GM12878 (cell line): ENCODE results near the gene MR1. TPM values are rescaled to one million over a fixed set of nuclear protein-coding genes. Genes with fewer than 3 reads are reported as not detected.

Experiments used
- ASH2L ChIP-seq: fragments of 300-600, 200-600 bp; sonication (generic); IDR thresholded peaks from 2 replicates; pipeline ENCODE4 v1.6.1; 2017; ENCODE audit warnings: low read depth, mild to moderate bottlenecking, borderline replicate concordance
- BCLAF1 ChIP-seq: fragments of 450-650 bp; IDR thresholded peaks from 2 replicates; pipeline ENCODE4 v1.6.1; 2017; ENCODE audit warnings: antibody characterized with exemption, mild to moderate bottlenecking, moderate library complexity
- EED ChIP-seq: sonication (generic); IDR thresholded peaks from 2 replicates; pipeline ENCODE4 v1.6.1; 2016; ENCODE audit warnings: antibody characterized with exemption, low read depth
- EGR1 ChIP-seq, 2 experiments: IDR thresholded peaks; 1 replicate in 1 of 2; 2 replicates in 1 of 2; pipeline ENCODE4 v1.6.1; 2011 to 2012; ENCODE audit warnings: low read depth in 2 of 2, low read length in 2 of 2, borderline replicate concordance in 1 of 2, mild to moderate bottlenecking in 1 of 2, moderate library complexity in 1 of 2
- EZH2 ChIP-seq: IDR thresholded peaks from 2 replicates; pipeline ENCODE4 v1.6.1; 2012; ENCODE audit warnings: low read depth, mild to moderate bottlenecking, control low read depth, inconsistent platforms, low read length, borderline replicate concordance; ENCODE audit not compliant: control insufficient read depth
- HDGF ChIP-seq: fragments of 450-650 bp; IDR thresholded peaks from 2 replicates; pipeline ENCODE4 v1.6.1; 2016; ENCODE audit warnings: antibody characterized with exemption
- IRF5 ChIP-seq: fragments of 450-650 bp; IDR thresholded peaks from 2 replicates; pipeline ENCODE4 v1.6.1; 2017; ENCODE audit warnings: borderline replicate concordance
- MEF2B ChIP-seq: fragments of 450-650 bp; IDR thresholded peaks from 2 replicates; pipeline ENCODE4 v1.6.1; 2018; ENCODE audit warnings: mild to moderate bottlenecking, moderate library complexity; ENCODE audit not compliant: partially characterized antibody, poor library complexity, severe bottlenecking
- MXI1 ChIP-seq: fragments of 150-350 bp; IDR thresholded peaks from 2 replicates; pipeline ENCODE4 v1.6.1; 2011; ENCODE audit warnings: low read depth, mild to moderate bottlenecking, inconsistent platforms, low read length, improper control_type of control experiment
- NFXL1 ChIP-seq: fragments of 450-650 bp; IDR thresholded peaks from 2 replicates; pipeline ENCODE4 v1.6.1; 2017; ENCODE audit warnings: antibody characterized with exemption, mild to moderate bottlenecking, borderline replicate concordance
- NFYA ChIP-seq: IDR thresholded peaks from 2 replicates; pipeline ENCODE4 v1.6.1; 2011; ENCODE audit warnings: low read depth, mild to moderate bottlenecking, low read length, improper control_type of control experiment, borderline replicate concordance
- TAF1 ChIP-seq: IDR thresholded peaks from 2 replicates; pipeline ENCODE4 v1.6.1; 2011; ENCODE audit warnings: mild to moderate bottlenecking, low read depth, low read length, borderline replicate concordance
- TCF3 ChIP-seq: IDR thresholded peaks from 2 replicates; pipeline ENCODE4 v1.6.1; 2012; ENCODE audit warnings: low read depth, mild to moderate bottlenecking, low read length, borderline replicate concordance; ENCODE audit not compliant: insufficient read depth
- TCF7 ChIP-seq: IDR thresholded peaks from 2 replicates; pipeline ENCODE4 v1.6.1; 2014; ENCODE audit warnings: antibody characterized with exemption, borderline replicate concordance
- USF1 ChIP-seq: IDR thresholded peaks from 2 replicates; pipeline ENCODE4 v1.6.1; 2011; ENCODE audit warnings: borderline replicate concordance, low read depth, mild to moderate bottlenecking, moderate library complexity, mixed read lengths, low read length; ENCODE audit not compliant: insufficient read depth; ENCODE audit errors: extremely low read length
- YY1 ChIP-seq: IDR thresholded peaks from 2 replicates; pipeline ENCODE4 v1.6.1; 2011; ENCODE audit warnings: low read depth, mild to moderate bottlenecking, low read length
- ZBTB40 ChIP-seq: fragments of 450-650 bp; IDR thresholded peaks from 2 replicates; pipeline ENCODE4 v1.6.1; 2016; ENCODE audit warnings: mild to moderate bottlenecking, moderate library complexity, borderline replicate concordance
- ZNF217 ChIP-seq: fragments of 450-650 bp; IDR thresholded peaks from 2 replicates; pipeline ENCODE4 v1.6.1; 2017; ENCODE audit warnings: antibody characterized with exemption, mild to moderate bottlenecking
- ZNF622 ChIP-seq: fragments of 450-650 bp; IDR thresholded peaks from 2 replicates; pipeline ENCODE4 v1.6.1; 2017; ENCODE audit warnings: mild to moderate bottlenecking, inconsistent platforms
- polyA plus RNA-seq, 11 experiments: library from polyadenylated mRNA; depleted of rRNA in 4 of 11; unstranded in 6 of 11; stranded (reverse) in 5 of 11; fragments of >200 nt; fragmentation: Nextera tagmentation in 4 of 11; fragmentation: Illumina TruSeq in 1 of 11; extraction: Ambion mirVana in 4 of 11; extraction: Trizol in 1 of 11; gene quantifications; 1 replicate in 1 of 11; 2 replicates in 10 of 11; pipeline versions ENCODE4 v1.2.1 to v1.2.3, GENCODE V29; 2011 to 2016; ENCODE audit warnings: inconsistent platforms in 2 of 11, missing spikeins in 2 of 11, low read depth in 1 of 11
- total RNA-seq, 4 experiments: library from RNA; depleted of rRNA in 3 of 4; stranded (reverse); fragments of >200 nt in 3 of 4; fragmentation: Illumina TruSeq in 1 of 4; extraction: Trizol in 1 of 4; gene quantifications; 2 replicates each; pipeline versions ENCODE4 v1.2.1 to v1.2.3, GENCODE V29; 2013 to 2021

MR1 gene
- total and polyA plus RNA-seq, 10 of the 15 experiments (the other 5 are each of a cell fraction or from before 2014, with no cell fraction given): 24.7 to 65.9 (median 30.9) TPM

- TF ChIP-seq ZBTB40 (no peak), NFXL1 (no peak), EED (peak; percentile 99), ASH2L (no peak; the same call in 1 of the 2 replicates), TCF7 (no peak), HDGF (peak; percentile 90), MXI1 (0 out of 2 replicates have a peak, but pooled peaks have one; percentile 39), TCF3 (no peak; the same call in 1 of the 2 replicates), BCLAF1 (no peak), YY1 (peak; percentile 84), USF1 (no peak), EGR1 (IDR thresholded peaks at IDR 0.05; ENCODE audit: borderline replicate concordance in 1 of 2, low read depth in 2 of 2, low read length in 2 of 2) (peak in 1 of 2 experiments; percentile 84; a peak in 2 of 3 replicates), ZNF622 (no peak), EZH2 (no peak), ZNF217 (peak; percentile 72), TAF1 (0 out of 2 replicates have a peak, but pooled peaks have one; percentile 41), NFYA (no peak), IRF5 (no peak), MEF2B (peak; percentile 55)
Measured at GRCh38 chr1:181061891-181062835, 28.4 kb downstream of the MR1 start (continued).
